DMS 273 (cell line): Measurements from ENCODE around the gene THY1.
"Not testable (repeated sequence)": the region's sequence is repeated elsewhere in the genome, so short reads cannot be mapped to it uniquely, and the experiment has no call there.

Experiments
- DNase-seq: peaks from one replicate; lab custom pipeline; 2025; ENCODE audit not compliant: unreplicated experiment; lab: John Stamatoyannopoulos, UW

The THY1 gene

GRCh38 chr11:119446434-119446833 lies 23.5 kb upstream of the THY1 start:
- no peak for DNase-seq

- DNase-seq = no peak
These were observed 22.9 kb upstream of the THY1 start for GRCh38 chr11:119445850-119446249.

GRCh38 chr11:119445379-119445778 lies 22.4 kb upstream of the THY1 start:
- DNase-seq = no peak

GRCh38 chr11:119441898-119442243 lies 18.9 kb upstream of the THY1 start:
- no peak for DNase-seq

- no peak for DNase-seq
These were observed 15.6 kb upstream of the THY1 start for GRCh38 chr11:119438599-119438998.

- DNase-seq = not testable (repeated sequence)
These were observed 14.5 kb upstream of the THY1 start for GRCh38 chr11:119437521-119437920.

- DNase-seq = no peak
These were observed 13.7 kb upstream of the THY1 start for GRCh38 chr11:119436711-119437110.

- no peak for DNase-seq
These were observed 13.1 kb upstream of the THY1 start for GRCh38 chr11:119436093-119436492.

- no peak for DNase-seq
These were observed 11.8 kb upstream of the THY1 start for GRCh38 chr11:119434591-119435330.

- no peak for DNase-seq
These were observed 10.4 kb upstream of the THY1 start for GRCh38 chr11:119433358-119433725.

GRCh38 chr11:119432484-119433357 lies 9.7 kb upstream of the THY1 start:
- DNase-seq = peak; percentile 78

GRCh38 chr11:119431523-119431922 lies 8.6 kb upstream of the THY1 start:
- no peak for DNase-seq

GRCh38 chr11:119427279-119427678 lies 4.3 kb upstream of the THY1 start:
- no peak for DNase-seq

- no peak for DNase-seq
These were observed 3.2 kb upstream of the THY1 start for GRCh38 chr11:119426142-119426541.

GRCh38 chr11:119424775-119425174 lies 1.8 kb upstream of the THY1 start:
- DNase-seq = no peak

GRCh38 chr11:119424276-119424675 lies 1.3 kb upstream of the THY1 start:
- DNase-seq = no peak

GRCh38 chr11:119423509-119424254 lies 710 bp upstream of the THY1 start:
- DNase-seq = no peak

GRCh38 chr11:119421941-119422808 lies 797 bp downstream of the THY1 start:
- DNase-seq = peak; percentile 29

- no peak for DNase-seq
These were observed 1.6 kb downstream of the THY1 start for GRCh38 chr11:119421351-119421750.

GRCh38 chr11:119420631-119421030 lies 2.3 kb downstream of the THY1 start:
- no peak for DNase-seq
